ENCODE results near the gene NT5DC2.
A peak's percentile ranks its signal among the peaks of the same experiment; 100 is the strongest.
"Not testable (repeated sequence)": the region's sequence is repeated elsewhere in the genome, so short reads cannot be mapped to it uniquely, and the experiment has no call there.

Gene NT5DC2

GRCh38 chr3:52537165-52537620 lies 3.5 kb upstream of the NT5DC2 start:
- DNase-seq (ENCODE audit: low spot score): no peak

GRCh38 chr3:52536369-52537164 lies 2.9 kb upstream of the NT5DC2 start, which contains the start of gene UQCC5:
Gene UQCC5 (plus strand): TSS chr3:52536605. CDS start chr3:52536756, 151 bp downstream.
- DNase-seq (ENCODE audit: low spot score): peak; percentile 100

- DNase-seq (ENCODE audit: low spot score): no peak
These were observed 2.4 kb upstream of the NT5DC2 start for GRCh38 chr3:52536112-52536368.

- no peak for DNase-seq (ENCODE audit: low spot score)
These were observed 1.9 kb upstream of the NT5DC2 start for GRCh38 chr3:52535411-52536111.

DNA sequence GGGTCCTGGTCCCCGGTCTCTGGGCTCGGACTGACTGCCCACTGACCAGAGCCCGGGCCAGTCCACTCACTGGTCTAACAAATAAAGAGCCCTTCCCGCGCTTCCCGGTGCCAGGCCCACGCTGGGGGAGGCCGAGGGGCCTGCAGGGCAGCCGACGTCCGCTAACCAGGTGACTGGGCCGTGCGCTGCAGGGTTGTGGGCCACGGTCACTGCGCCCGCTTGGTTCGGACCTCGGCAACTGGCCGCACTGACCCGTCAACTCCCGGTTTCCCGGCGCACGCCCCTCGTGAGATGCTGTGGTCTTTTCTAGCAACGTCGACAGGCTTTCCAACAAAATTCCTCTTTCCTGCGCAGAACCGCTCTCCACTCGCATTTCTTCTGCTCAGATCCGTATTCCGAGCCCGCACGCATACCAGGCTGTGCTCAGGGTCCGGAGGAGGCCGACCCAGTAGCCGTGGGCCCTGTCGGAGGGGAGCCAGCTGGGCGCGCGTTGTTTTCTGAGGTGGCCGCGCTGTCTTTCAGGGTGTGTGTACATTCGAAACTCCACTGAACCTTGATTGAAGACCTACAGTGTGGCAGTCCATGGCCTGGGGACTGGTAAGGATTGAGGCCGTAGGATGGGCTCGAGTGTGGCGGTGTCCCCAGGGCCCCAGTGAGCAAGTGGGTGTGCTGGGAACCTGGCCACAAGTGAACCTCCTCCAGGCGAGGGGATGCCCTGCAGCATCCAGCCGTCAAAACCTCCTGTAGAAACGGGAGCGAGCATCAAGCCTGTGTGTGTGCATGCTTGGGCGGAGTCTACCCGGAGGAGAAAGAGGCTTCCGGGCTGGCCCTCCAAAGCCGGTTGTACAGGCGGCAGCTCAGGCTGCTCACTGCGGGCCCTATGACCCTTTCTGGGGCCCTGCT lies 875 bp upstream of the NT5DC2 start:
- peak; percentile 55 for DNase-seq (ENCODE audit: low spot score)

- peak; percentile 70 for DNase-seq (ENCODE audit: low spot score)
These were observed 627 bp downstream of the NT5DC2 start for GRCh38 chr3:52532838-52533622.

- DNase-seq (ENCODE audit: low spot score): peak; percentile 46
These were observed 1.2 kb downstream of the NT5DC2 start for GRCh38 chr3:52532517-52532837.

DNA sequence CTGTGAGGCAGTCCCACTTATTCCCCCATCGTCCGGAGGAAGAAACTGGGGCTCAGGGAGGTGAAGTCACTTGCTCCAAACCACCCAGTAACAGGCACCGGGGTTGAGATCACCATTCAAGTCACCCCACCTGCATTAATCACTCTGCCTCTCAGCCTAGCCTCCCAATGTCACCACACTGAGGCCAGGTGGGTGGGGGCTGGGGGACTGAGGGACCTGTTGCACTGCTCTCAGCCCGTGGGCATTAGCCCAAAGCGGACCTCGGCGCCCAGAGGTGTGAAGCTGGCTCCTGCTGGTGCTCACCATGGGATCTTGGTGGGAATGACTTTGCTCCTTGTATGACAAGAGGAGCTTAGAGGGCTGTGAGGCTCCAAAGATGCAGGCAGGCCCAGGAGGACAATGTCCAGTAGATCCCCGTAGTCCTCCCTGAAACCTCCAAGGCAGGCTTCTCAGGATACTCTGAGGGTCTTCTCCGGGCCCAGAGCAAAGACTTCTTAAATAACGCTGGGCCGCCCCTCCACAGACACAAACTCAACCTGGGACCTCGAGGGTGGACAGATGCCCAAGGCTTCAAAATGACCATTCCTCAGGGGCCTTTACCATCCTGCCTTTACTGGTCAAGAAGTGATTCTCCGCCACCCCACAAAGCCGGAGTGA lies 1.7 kb downstream of the NT5DC2 start:
- no peak for DNase-seq (ENCODE audit: low spot score)

DNA sequence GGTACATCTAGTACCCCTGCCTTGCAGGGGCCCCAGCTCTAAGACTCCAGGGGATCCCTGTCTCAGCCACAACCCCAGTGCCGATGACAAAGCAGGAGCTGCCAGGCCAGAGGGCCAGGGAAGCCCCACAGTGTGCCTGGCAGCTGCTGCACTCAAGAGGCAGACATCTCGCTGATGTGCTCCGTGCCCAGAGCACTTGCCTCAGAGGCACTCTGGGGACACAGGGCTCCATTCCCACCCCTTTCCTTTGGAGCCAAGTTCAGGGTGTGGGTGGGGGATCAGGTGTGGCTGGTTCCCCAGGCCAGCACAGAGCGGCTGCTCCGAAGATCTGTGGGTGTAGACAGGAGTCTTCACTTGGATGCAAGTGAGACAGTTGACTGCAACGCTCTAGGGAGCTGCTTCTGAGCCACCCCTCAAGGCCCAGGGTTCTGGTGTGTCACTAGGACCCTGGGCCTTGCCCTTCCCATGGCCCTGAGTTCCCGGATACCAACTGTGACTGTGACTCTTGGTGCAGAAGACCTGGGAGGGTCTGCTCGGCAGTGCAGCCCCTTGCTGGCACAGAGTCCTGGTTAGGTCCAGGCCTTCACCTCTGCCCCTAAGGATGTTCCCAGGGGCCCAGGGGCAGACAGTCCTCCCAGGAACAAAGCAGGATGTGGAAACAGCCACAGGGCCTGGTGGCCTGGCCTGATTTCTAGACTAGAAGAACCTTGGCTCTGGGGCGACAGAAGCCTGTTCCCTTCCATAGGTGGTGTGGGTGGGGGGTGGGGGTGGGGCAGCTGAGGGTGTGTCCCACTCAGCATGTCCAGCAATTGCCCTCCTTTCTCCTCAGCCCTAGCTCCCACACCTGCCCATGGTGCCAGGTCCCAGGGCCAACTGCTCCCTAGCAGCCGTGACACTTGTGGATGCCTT lies 2.5 kb downstream of the NT5DC2 start:
- DNase-seq (ENCODE audit: low spot score): no peak

DNA sequence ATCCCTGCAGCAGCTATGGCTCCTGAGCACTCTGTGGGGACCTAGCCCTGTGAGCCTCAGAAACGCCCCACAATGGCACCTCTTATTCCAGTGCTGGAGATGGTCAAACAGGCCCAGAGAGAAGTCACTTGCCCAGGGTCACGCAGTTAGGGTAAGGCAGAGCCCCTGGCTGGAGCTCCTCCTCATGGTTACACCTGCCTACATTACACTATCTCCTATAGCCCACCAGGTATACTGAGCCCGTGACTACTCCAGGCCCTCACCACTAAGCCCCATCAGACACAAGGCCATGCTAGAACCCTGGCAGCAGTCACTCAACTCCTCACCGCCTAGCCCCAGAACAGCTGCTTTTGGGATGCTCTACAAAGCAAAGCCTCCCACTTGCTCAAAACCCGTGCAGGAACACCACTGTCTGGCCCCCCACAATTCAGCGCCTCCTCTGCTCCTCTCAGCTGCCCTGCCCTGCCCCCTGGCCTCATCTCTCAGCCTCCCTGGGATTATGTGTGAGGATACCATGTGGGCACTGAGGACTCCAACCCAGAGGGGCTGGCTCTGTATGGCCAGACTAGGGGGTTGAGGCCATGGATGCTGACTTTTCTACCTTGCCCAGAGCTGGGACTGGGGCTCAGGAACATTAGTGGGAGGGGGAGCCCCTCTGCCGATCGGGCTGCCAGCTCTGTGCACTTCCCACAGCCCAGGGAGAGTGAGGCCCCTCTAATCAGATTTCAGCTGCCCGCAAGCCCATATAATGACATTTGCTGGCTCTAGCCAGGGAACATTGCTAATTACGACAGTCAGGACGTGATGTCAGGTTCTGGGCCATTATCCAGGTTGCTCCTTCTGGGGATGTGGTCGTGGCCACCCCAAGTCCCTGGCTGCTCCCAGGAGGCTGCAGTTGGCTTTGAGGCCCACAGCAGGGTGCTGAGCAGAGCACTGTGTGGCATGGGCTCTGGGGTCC lies 4.0 kb downstream of the NT5DC2 start:
- peak; percentile 51 for DNase-seq (ENCODE audit: low spot score)

DNA sequence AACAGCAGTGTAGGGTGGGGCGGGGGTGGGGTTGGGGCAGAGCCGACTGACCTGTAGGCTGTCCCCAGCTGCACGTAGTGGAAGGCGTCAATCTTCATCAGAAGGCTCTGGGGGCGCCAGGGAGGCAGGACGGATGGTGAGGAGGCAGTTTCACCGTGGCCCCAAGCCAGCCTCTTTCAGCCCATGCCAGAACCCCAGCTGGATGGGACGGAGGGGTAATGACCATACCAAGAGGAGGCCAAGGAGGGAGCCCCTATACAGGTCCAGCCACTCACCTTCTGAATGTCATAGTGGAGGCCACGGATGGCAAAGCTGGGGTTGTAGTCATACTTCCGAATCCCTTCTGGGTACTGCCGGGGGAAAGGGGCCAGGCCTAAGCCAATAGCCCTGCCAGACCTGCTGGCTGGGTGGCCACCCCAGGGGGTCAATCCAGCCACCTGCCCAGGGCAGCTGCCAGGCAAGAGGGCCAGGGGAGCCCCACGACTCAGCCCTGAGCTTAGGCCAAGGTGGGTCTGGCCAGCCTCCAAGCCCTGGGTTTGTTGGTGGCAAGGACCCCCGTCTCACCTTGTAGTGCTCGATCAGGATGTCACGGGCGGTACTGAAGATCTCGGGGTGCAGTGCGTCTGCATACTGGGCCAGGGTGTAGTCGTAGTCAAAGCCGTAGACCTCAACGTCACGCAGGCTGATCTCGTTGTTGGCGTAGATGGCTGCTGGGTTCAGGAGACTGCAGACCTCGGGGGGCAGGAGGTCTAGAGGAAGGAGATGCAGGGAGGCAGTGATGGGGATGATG lies 4.9 kb downstream of the NT5DC2 start:
- DNase-seq (ENCODE audit: low spot score): no peak

- DNase-seq (ENCODE audit: low spot score): no peak
These were observed 5.7 kb downstream of the NT5DC2 start for GRCh38 chr3:52527732-52528585.

DNA sequence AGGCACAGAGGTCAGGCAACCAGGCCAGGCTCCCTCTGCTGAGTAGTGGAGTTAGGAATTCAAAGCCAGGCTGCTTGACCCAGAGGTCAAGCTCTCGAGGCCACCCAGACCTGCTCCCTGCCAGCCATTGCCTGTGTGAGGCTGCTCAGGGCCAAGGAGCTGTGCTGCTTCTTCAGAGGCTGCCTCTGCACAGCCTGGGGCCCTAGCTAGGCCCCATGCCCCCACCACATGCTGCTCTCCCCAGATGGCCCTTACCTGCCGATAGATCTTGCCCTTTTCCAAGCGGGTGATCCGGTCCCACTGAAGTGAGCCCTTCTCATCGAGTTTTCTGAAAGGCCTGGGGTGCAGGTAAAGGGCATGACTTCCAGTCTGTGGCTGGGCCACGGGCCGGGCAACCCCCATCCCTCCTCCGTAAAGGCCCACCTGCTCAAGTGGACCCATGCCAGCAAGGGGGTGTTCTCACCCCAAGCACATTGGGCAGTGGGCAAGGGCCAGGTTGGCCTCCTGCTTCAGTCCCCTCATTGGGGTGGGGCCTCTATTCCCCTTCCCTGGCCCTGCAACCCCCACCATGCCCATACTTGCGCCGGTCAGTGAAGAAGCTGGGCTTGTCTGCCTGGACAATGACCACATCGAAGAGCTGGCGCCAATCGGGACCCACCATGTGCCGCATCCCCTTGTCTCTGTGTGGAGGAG lies 6.5 kb downstream of the NT5DC2 start:
- DNase-seq (ENCODE audit: low spot score): no peak

DNA sequence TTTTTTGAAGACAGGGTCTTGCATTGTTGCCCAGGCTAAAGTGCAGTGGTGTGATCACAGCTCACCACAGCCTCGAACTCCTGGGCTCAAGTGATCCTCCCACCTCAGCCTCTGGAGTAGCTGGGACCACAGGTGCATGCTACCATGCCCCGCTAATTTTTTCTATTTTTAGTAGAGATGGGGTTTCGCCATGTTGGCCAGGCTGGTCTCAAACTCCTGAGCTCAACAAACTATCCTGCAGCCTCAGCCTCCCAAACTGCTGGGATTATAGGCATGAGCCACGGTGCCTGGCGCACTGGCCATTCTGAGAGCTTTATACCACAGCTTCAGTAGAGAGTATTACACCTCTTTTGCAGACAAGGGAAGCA lies 7.0 kb downstream of the NT5DC2 start:
- DNase-seq (ENCODE audit: low spot score): not testable (repeated sequence)

- DNase-seq (ENCODE audit: low spot score): no peak
These were observed 7.7 kb downstream of the NT5DC2 start for GRCh38 chr3:52525680-52526561.
